PC-3 (cell line): Measurements from ENCODE around the gene KCND3.

Experiments
- CTCF ChIP-seq: fragments of 300-600 bp; sonication (generic); conservative IDR thresholded peaks from 2 replicates; pipeline ENCODE4 v1.5.1; 2017; ENCODE audit warnings: antibody characterized with exemption, low read depth, mild to moderate bottlenecking, low read length
- EZH2 ChIP-seq: fragments of 300-600 bp; sonication (generic); IDR thresholded peaks from one replicate; pipeline ENCODE4 v1.6.1; 2017; ENCODE audit warnings: antibody characterized with exemption, mild to moderate bottlenecking, low read length; ENCODE audit not compliant: unreplicated experiment

- TF ChIP-seq CTCF = no peak
- TF ChIP-seq EZH2 = no peak
These were observed 51.3 kb downstream of the KCND3 start for GRCh38 chr1:111938123-111938522.
